ENCODE results near the gene VPS9D1. TPM values are rescaled to one million over a fixed set of nuclear protein-coding genes. Genes with fewer than 3 reads are reported as not detected.

The VPS9D1 gene
- total RNA-seq = 10 to 100 TPM in 1 of 4 donors, 1 to 10 TPM in 3; 1.5 to 10.5 (median 3.6) TPM

- no peak for TF ChIP-seq CTCF (IDR thresholded peaks at IDR 0.05; ENCODE audit: low read depth)
These were observed at the start of gene VPS9D1, which contains the start of gene ZNF276 for GRCh38 chr16:89720813-89721545. Gene VPS9D1 (minus strand): TSS chr16:89720898. CDS start chr16:89720861, 37 bp downstream. Gene ZNF276 (plus strand): TSS chr16:89721537. CDS start chr16:89721641, 104 bp downstream.

GRCh38 chr16:89770367-89770766, 49.7 kb upstream of the VPS9D1 start:
- TF ChIP-seq CTCF (IDR thresholded peaks at IDR 0.05; ENCODE audit: low read depth) = no peak

- TF ChIP-seq CTCF (IDR thresholded peaks at IDR 0.05; ENCODE audit: low read depth) = no peak
These were observed 44.7 kb upstream of the VPS9D1 start for GRCh38 chr16:89765292-89765830.

GRCh38 chr16:89764711-89765201, 44.1 kb upstream of the VPS9D1 start:
- no peak for TF ChIP-seq CTCF (IDR thresholded peaks at IDR 0.05; ENCODE audit: low read depth)

- TF ChIP-seq CTCF (IDR thresholded peaks at IDR 0.05; ENCODE audit: low read depth) = no peak
These were observed 40.7 kb upstream of the VPS9D1 start for GRCh38 chr16:89761304-89761922.

GRCh38 chr16:89759746-89760340, 39.1 kb upstream of the VPS9D1 start:
- TF ChIP-seq CTCF (IDR thresholded peaks at IDR 0.05; ENCODE audit: low read depth) = no peak

GRCh38 chr16:89749637-89750036, 28.9 kb upstream of the VPS9D1 start:
- TF ChIP-seq CTCF (IDR thresholded peaks at IDR 0.05; ENCODE audit: low read depth) = no peak
